HUDEP-2 (cell line): ENCODE measurements around the gene SUV39H1.
"Not testable (repeated sequence)": the region's sequence is repeated elsewhere in the genome, so short reads cannot be mapped to it uniquely, and the experiment has no call there.

ENCODE experiments used
- DNase-seq, 76 experiments: peaks; one replicate each; lab custom pipeline; 2025; ENCODE audit not compliant: unreplicated experiment in 76 of 76; lab: John Stamatoyannopoulos, UW

Gene SUV39H1, protein sequence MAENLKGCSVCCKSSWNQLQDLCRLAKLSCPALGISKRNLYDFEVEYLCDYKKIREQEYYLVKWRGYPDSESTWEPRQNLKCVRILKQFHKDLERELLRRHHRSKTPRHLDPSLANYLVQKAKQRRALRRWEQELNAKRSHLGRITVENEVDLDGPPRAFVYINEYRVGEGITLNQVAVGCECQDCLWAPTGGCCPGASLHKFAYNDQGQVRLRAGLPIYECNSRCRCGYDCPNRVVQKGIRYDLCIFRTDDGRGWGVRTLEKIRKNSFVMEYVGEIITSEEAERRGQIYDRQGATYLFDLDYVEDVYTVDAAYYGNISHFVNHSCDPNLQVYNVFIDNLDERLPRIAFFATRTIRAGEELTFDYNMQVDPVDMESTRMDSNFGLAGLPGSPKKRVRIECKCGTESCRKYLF

DNA sequence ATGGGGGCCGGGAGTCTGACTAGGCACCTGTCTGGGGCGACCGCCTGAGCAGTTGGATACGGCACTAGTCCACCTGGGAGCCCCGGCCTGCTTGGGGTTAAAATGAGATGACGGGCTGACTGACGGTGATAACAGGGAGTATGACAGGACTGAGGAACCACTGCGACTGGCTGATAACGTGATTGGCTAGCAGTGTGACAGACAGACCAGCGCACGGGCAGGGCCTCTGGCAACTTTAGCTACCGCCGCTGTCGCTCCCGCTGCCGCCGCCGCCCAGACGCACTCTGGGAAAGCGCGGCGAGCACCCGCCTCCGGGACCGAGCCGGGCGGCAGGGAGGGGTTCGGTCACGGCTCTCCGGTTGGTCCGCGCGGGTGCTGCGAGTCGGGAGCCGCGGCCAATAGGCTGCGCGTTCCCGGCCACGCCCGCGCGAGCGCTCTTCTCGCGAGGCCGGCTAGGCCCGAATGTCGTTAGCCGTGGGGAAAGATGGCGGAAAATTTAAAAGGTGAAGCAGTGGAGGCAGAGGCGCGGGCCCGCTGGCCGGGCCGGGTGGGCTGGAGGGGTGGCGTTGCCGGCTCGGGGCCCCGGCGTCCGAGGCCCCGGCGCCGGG is at the start of gene SUV39H1:
Gene SUV39H1 (plus strand): TSS at position 434 of the 608 bp plus-strand sequence. CDS start 51 bp downstream, at position 485.
- peak; percentile 7 to 91 (median 73) for DNase-seq

DNA sequence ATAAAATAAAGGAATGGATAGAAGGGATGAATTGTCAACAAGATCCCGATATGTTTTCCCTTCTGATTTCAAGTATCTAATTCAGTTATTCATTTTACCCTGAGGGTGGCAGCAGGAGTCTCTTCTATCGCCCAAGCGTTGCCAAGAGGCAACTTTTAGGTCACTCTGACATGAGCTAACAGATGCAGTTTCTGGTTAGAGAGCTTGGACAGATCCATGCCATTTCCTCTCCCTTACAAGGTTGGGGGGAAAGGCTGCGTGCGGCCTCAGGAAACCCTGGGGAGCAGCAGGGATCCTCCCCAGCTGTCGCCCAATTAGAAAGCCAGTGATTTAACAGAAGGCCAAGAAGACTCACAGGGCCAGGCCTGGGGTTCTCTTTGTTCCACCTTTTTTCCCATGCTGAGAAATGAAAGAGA is 48.2 kb upstream of the SUV39H1 start:
- DNase-seq, result peak in 27 of 76 experiments; percentile 0 to 32 (median 2)

DNA sequence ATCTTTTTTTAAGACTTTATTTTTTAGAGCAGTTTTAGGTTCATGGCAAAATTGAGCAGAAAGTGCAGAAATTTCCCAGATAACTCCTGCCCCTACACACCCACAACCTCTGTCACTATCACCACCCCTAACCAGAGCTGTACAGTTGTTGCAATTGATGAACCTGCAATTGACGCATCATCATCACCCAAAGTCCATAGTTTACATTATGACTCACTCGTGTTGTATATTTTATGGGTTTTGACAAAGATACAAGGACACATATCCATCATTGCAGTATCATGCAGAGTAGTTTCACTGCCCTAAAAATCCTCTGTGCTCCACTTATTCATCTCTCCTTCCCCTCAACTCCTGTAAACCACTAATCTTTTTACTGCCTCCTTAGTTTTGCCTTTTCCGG is 47.4 kb upstream of the SUV39H1 start:
- DNase-seq, result no peak

DNA sequence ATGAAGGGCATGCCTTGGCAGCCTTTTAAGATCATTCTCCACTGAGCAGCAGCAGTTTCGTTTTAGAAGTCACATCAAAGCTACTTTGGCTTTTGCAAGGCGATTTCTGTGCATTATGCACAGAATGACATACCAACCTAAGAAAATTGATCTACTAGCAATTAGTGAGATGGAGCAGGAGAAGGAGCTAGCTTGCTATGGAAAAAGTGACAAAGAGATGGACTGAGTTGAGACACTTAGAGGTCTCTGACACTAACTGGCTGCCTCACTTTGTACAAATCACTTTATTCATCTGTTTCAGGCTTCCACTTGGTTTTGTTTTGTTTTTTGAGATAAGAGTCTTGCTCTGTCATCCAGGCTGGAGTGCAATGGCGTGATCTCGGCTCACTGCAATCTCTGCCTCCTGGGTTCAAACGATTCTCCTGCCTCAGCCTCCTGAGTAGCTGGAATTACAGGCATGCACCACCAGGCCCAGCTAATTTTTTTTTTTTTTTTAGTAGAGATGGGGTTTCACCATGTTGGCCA is 44.4 kb upstream of the SUV39H1 start:
- DNase-seq, result not testable (repeated sequence)

- not testable (repeated sequence) for DNase-seq
Observed at GRCh38 chrX:48654746-48655145, 41.8 kb upstream of the SUV39H1 start.

GRCh38 chrX:48659686-48660085 is 36.8 kb upstream of the SUV39H1 start:
- DNase-seq, result not testable (repeated sequence)

DNA sequence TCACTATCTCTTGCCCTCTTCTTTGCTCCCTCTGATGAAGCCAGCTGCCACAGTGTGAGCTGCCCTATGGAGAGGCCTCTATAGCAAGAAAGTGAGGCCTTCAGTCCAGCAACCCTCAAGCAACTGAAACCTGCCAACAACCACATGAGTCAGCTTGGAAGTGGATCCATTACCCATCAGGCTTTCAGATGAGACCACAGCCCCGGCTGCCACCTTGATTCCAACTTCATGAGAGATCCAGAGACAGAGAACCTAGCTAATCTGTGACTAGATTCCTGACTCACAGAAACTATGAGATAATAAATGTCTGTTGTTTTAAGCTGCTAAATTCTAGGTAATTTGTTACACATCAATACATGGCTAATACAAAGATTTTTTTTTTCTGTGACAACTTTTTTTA is 33.3 kb upstream of the SUV39H1 start:
- no peak for DNase-seq

- DNase-seq, result no peak
Observed at GRCh38 chrX:48664156-48664555, 32.4 kb upstream of the SUV39H1 start.

DNA sequence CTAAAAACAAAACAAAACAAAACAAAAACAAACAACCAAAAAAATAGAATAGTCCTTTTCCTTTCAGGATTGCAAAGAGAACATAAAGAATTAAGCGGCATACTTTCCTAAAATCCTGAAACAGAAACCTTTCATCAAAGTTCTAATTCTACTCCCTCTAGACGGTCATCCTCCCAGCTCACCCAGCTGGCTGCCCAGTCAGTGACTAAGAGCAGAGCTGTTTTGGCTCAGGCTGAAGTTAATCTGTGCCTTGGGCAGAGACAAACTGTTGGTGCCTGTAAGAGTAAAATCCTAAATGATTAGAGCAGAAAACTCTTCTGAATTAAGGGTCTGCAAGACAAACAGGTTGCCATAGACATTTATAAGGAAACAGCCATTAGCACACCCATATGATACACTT is 30.5 kb upstream of the SUV39H1 start:
- no peak for DNase-seq

GRCh38 chrX:48666649-48667048 is 29.9 kb upstream of the SUV39H1 start:
- DNase-seq, result no peak

GRCh38 chrX:48667509-48667908 is 29.0 kb upstream of the SUV39H1 start:
- DNase-seq, result no peak

DNA sequence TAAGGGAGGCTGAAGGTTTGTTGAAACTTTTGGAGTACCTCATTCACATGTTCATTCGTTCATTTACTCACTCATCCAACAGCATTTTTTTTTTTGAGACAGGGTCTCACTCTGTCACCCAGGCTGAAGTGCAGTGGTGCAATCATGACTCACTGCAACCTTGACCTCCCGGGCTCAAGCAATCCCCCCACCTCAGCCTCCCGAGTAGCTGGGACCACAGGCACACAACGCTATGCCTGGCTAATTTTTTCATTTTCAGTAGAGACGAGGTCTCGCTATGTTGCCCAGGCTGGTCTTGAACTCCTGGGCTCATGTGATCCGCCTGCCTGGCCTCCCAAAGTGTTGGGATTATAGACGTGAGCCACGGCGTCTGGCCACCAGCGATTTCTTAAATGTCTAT is 28.3 kb upstream of the SUV39H1 start:
- not testable (repeated sequence) for DNase-seq

DNA sequence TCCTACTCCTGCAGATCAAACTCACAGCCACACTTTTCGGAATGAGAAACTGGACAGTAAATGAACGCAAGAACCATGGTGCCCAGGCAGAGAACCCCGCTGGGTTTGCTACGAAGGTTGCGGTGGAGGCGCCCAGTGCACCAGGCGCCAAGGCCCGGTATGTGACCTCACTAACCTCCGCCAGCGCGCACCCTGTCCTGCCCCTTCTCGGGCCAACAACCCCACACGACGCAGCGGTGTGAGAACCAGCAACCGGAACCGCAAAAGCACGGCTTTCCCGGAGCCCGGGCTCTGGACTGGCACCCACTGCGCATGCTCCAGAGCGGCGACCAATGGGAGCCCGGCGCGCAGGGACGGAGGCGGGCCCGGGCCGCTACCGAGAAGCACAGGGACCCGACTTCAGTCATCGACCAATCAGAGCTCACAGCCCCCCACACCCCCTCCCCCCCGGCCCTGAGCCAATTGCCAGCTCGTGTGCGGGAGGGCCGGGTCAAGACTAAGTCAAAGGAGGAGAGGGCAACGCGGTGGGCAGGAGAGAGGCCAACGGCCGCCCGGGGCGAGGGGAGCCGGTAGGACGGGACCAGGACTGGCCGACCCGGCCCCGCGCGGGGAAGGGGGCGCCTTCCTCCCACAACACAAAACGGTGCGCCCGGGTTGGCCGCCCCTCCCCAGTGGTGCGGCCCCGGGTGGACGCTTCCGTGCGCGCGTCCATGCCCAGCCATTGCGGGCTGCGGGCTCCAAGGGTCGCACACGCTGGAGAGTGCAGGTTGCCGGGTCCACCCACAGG is 20.2 kb upstream of the SUV39H1 start:
- DNase-seq, result peak in 74 of 76 experiments; percentile 16 to 90 (median 81)

DNA sequence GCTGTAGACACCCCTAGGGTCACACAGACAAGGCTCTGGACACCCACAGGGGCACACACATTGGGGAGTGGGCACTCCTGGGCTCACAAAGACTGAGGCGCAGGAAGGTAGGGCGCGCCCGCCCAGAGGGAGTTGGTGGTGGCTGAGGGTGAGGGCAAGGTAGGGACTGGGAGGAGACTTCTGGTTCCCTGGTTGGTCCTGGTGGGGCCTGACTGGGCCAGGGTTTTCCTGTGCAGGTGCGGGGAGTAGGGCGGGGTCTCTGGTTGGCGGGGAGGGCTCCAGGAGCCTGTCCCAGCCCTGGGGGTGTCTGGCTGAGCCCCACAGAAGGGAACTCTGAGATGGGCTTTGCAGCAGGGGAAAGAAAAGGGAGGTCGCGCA is 19.7 kb upstream of the SUV39H1 start:
- DNase-seq, result no peak

GRCh38 chrX:48677516-48677915 is 19.0 kb upstream of the SUV39H1 start:
- no peak for DNase-seq

DNA sequence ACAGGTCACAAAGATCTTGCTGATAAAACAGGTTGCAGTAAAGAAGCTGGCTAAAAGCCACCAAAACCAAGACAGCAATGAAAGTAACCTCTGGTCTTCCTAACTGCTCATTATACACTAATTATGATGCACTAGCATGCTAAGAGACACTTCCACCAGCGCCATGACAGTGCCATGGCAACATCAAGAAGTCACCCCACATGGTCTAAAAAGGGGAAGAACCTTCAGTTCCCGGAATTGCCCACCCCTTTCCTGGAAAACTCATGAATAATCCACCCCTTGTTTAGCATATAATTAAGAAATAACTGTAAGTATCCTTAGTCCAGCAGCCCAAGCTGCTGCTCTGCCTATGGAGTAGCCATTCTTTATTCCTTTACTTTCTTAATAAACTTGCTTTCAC is 16.1 kb upstream of the SUV39H1 start:
- DNase-seq, result peak in 50 of 76 experiments; percentile 0 to 65 (median 20)

DNA sequence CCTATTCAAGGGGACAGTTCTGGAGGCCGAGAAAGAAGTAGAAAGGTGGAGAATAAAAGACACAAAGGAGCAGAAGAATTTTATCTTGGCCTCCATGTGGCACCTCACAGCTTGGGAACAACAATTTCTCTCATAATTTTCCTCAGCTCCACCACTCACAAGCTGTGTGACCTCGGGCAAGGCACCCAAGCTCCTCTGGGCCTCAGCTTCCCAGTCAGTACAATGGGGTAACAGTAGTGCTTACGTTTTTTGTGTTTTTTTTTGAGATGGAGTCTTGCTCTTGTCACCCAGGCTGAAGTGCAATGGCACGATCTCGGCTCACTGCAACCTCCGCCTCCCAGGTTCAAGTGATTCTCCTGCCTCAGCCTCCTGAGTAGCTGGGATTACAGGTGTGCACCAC is 15.6 kb upstream of the SUV39H1 start:
- DNase-seq, result not testable (repeated sequence)

GRCh38 chrX:48681539-48682183 is 14.9 kb upstream of the SUV39H1 start:
- DNase-seq, result no peak

DNA sequence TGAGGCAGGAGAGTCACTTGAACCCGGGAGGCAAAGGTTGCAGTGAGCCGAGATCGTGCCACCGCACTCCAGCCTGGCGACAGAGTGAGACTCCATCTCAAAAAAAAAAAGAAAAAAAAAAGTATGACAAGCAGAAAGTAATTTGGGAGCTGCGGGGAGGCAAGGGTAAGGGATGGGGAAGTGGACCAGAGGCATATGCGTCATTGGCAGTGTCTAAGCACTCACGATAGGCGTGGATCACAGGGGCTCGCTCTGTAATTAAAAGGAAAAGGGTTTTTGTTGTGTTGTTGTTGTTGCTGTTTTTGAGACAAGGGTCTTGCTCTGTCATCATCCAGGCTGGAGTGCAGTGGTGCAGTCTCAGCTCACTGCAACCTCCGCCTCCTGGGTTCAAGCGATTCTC is 13.7 kb upstream of the SUV39H1 start:
- not testable (repeated sequence) for DNase-seq

DNA sequence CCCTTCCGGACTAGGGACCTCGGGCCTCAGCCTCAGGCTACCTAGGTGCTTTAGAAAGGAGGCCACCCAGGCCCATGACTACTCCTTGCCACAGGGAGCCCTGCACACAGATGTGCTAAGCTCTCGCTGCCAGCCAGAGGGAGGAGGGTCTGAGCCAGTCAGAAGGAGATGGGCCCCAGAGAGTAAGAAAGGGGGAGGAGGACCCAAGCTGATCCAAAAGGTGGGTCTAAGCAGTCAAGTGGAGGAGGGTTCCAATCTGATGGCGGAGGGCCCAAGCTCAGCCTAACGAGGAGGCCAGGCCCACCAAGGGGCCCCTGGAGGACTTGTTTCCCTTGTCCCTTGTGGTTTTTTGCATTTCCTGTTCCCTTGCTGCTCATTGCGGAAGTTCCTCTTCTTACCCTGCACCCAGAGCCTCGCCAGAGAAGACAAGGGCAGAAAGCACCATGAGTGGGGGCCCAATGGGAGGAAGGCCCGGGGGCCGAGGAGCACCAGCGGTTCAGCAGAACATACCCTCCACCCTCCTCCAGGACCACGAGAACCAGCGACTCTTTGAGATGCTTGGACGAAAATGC is 13.0 kb upstream of the SUV39H1 start, which contains the start of gene WAS:
Gene WAS (plus strand): TSS at position 389 of the 572 bp plus-strand sequence. CDS start 55 bp downstream, at position 444.
- peak in 3 of 76 experiments; percentile 4 to 28 (median 20) for DNase-seq
